COLO668 (cell line): ENCODE data around the gene NTM.

Experiments used
- DNase-seq: peaks from one replicate; lab custom pipeline; 2025; ENCODE audit not compliant: unreplicated experiment; lab: John Stamatoyannopoulos, UW

NTM gene

GRCh38 chr11:131880976-131881375, 510.6 kb downstream of the NTM start:
- no peak for DNase-seq

GRCh38 chr11:131883332-131883731, 512.9 kb downstream of the NTM start:
- DNase-seq = no peak

- DNase-seq = no peak
These were observed 514.2 kb downstream of the NTM start for GRCh38 chr11:131884461-131885073.

- DNase-seq = no peak
These were observed 515.0 kb downstream of the NTM start for GRCh38 chr11:131885431-131885830.

- no peak for DNase-seq
These were observed 515.8 kb downstream of the NTM start for GRCh38 chr11:131886201-131886600.

GRCh38 chr11:131888230-131888855, 517.9 kb downstream of the NTM start:
- no peak for DNase-seq

GRCh38 chr11:131889146-131889577, 518.7 kb downstream of the NTM start:
- peak; percentile 71 for DNase-seq

- no peak for DNase-seq
These were observed 519.6 kb downstream of the NTM start for GRCh38 chr11:131889760-131890581.

- DNase-seq = no peak
These were observed 522.9 kb downstream of the NTM start for GRCh38 chr11:131893103-131893890.

- DNase-seq = no peak
These were observed 523.6 kb downstream of the NTM start for GRCh38 chr11:131893988-131894387.

GRCh38 chr11:131894615-131895544, 524.5 kb downstream of the NTM start:
- DNase-seq = peak; percentile 62

- no peak for DNase-seq
These were observed 525.5 kb downstream of the NTM start for GRCh38 chr11:131895865-131896264.

GRCh38 chr11:131896978-131897615, 526.7 kb downstream of the NTM start:
- no peak for DNase-seq

- no peak for DNase-seq
These were observed 527.5 kb downstream of the NTM start for GRCh38 chr11:131897956-131898355.

- DNase-seq = no peak
These were observed 528.5 kb downstream of the NTM start for GRCh38 chr11:131898949-131899348.

GRCh38 chr11:131899950-131900580, 529.6 kb downstream of the NTM start:
- no peak for DNase-seq

GRCh38 chr11:131902421-131902820, 532.0 kb downstream of the NTM start:
- no peak for DNase-seq

GRCh38 chr11:131903074-131903473, 532.7 kb downstream of the NTM start:
- DNase-seq = no peak

- DNase-seq = no peak
These were observed 534.3 kb downstream of the NTM start for GRCh38 chr11:131904756-131905155.
